Thyroid gland (tissue), 4 donors: ENCODE measurements around the gene ANKFY1.

Experiments used
- POLR2A ChIP-seq, 2 donors: fragments of 450-650 bp; IDR thresholded peaks; one replicate each; pipeline ENCODE4 v1.6.1; 2017; ENCODE audit warnings: antibody characterized with exemption in 2 of 2, mild to moderate bottlenecking in 2 of 2, moderate library complexity in 1 of 2
- TF ChIP-seq, protein P1 (sequence below), 6 experiments: fragments of 200-600 bp in 3 of 6; fragments of 450-650 bp in 3 of 6; sonication (generic) in 3 of 6; IDR thresholded peaks; one replicate each; pipeline ENCODE4 v1.5.1; 2016 to 2019; ENCODE audit warnings: antibody characterized with exemption in 6 of 6, mild to moderate bottlenecking in 2 of 6, inconsistent platforms in 1 of 6, moderate library complexity in 1 of 6

DNA sequence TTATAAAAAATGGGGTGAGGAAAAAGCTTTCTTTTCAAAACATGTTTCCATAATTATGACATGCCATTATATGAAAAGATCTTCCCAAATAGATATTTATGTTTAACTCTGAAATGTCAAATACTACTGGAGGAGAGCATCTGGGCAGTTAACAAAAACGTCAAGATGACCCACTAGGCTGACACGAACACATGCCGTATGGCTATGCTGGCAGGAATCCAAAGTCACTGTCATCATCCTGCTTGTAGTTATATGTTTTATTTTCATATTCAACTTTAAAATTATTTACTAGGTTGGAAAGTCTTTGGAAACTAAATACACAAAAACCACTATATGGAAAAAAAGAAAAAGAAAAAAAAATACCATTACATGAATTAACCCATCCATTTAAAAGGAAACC lies 27.3 kb downstream of the ANKFY1 start:
- TF ChIP-seq, protein P1, sequence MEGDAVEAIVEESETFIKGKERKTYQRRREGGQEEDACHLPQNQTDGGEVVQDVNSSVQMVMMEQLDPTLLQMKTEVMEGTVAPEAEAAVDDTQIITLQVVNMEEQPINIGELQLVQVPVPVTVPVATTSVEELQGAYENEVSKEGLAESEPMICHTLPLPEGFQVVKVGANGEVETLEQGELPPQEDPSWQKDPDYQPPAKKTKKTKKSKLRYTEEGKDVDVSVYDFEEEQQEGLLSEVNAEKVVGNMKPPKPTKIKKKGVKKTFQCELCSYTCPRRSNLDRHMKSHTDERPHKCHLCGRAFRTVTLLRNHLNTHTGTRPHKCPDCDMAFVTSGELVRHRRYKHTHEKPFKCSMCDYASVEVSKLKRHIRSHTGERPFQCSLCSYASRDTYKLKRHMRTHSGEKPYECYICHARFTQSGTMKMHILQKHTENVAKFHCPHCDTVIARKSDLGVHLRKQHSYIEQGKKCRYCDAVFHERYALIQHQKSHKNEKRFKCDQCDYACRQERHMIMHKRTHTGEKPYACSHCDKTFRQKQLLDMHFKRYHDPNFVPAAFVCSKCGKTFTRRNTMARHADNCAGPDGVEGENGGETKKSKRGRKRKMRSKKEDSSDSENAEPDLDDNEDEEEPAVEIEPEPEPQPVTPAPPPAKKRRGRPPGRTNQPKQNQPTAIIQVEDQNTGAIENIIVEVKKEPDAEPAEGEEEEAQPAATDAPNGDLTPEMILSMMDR (IDR thresholded peaks at IDR 0.05) = no peak
- no peak for TF ChIP-seq POLR2A (IDR thresholded peaks at IDR 0.05)
